HG03457 (cell line): ENCODE data around the gene GZMA.
"Not testable (repeated sequence)": the region's sequence is repeated elsewhere in the genome, so short reads cannot be mapped to it uniquely, and the experiment has no call there.

Source experiments
- ATAC-seq: cut with Tn5 transposase; IDR thresholded peaks from one replicate; pipeline ENCODE4 v1.9.1; 2021; ENCODE audit warnings: moderate number of reproducible peaks; ENCODE audit not compliant: unreplicated experiment

The GZMA gene

DNA sequence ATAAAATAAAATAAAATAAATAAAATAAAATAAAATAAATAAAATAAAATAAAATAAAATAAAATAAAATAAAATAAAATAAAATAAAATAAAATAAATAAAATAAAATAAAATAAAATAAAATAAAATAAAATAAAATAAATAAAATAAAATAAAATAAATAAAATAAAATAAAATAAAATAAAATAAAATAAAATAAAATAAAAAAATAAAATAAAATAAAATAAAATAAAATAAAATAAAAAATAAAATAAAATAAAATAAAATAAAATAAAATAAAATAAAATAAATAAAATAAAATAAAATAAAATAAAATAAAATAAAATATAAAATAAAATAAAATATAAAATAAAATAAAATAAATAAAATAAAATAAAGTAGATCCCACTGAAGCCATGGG lies 3.5 kb downstream of the GZMA start:
- ATAC-seq, result not testable (repeated sequence)

DNA sequence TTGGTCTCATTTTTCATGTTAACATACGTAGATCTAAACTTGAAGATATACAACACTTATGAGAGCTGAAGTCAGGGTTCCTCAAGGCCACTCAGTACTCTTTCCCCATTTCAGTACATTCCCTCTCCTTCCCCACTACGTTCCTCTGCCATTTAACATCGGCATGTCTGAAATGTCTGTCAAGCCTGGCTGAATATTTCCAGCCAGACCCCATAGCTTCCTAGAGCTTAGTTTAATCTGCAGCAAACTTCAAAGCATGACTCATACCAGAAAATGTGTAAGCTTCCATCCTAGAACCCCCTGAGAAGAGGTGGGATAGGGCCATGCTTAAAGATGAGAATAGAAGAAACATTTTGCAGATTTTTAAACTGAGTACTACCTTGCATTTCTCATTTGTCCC lies 6.2 kb downstream of the GZMA start:
- no peak for ATAC-seq

DNA sequence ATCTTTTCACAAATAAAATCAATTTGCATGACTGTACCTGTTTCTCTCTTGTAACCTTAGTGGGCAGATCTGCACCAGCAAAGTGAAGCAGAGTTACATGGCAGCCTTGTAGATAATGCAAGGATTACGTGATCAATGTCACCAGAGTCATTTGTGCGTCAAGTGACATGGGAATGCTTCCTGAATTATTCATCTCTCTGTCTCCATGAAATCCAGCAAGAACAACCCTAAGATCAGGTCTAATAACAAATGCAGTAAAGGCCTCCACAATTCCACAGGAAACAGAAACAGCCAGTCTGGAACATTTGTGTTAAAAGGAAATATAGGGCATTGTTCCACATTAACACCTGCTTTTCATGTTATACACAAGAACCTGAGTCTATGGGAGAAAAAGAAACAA lies 7.8 kb downstream of the GZMA start:
- ATAC-seq, result no peak

DNA sequence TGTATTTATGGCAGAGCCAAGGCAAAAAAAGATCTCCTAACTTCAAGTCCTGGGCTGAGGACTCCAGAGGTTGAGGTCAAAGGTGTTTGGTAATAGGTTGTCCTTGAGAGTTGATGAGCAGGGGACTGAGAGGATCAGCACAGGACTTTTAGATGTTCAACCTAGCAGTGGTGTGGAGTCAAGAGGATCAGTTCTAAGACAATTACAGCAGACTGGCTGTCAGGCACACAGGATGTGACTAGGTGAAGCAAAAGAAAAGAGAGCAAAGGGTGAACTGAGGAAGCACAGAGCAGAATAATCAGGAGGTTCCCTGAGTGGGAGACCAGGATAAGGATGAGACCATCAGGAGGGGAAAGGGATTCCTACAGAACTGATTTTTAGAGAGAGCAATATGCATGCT lies 10.9 kb downstream of the GZMA start:
- ATAC-seq, result no peak

DNA sequence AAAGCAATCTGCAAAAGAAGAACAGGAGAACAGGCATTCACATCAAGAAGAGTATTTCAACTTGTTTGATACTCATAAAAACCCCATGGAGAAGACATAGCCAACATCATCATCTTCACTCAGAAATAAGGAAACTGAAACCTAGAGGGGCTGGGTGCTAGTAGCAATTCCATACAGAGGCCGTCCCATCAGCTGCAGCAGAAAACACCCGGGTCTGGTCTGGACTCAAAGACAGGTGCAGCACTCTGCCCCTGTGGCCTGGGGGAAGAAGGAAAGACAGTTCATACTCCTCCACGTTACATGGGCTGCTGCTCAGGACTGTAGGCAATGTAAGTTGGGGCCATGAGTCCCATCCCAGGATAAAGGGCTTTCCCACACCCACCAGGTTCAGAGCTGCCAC lies 11.6 kb downstream of the GZMA start:
- ATAC-seq, result no peak

DNA sequence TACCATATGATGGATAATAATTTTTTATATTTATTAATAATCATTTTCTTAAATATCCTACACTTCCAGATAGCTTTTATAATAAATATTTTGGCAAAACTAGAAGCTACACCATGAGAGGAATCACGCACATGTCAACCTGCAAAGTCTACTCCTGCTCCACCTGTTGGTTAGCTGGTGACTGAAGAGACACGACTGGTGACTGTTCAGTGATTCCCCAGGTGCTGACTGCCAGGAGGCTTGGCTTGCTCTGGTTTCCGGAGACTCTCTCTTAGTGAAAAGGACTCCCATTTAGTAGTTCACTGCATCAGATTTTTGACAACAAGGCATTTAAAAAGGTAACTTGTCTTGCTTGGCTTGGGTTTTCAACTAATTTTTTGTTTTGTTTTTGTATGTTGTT lies 20.9 kb downstream of the GZMA start:
- ATAC-seq, result no peak

DNA sequence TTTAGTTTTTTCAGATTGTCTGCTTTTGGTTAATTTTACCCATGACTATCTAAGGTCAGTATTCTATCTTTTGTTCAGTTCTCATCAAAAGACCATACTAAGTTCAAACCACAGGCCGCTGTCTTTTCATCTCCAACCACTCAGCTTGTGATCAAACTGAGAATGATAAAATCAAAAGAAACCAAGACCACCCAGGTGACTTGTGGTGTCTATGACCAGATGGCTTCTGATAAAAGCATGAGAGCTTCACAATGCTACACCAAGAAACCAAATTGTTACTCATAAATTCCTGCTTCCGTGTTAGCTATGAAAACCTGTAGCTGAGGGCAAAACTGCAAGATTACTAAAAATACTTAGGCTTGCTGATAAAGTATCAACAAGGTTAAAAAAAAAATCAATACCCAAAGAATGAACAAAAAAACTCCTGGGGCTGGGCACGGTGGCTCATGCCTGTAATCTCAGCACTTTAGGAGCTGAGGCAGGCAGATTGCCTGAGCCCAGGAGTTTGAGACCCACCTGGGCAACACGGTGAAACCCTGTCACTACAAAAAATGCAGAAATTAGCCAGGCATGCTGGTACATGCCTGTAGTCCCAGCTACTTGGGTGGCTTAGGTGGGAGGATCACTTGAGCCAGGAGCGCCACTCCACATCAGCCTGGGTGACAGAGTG lies 31.7 kb downstream of the GZMA start:
- ATAC-seq, result no peak

DNA sequence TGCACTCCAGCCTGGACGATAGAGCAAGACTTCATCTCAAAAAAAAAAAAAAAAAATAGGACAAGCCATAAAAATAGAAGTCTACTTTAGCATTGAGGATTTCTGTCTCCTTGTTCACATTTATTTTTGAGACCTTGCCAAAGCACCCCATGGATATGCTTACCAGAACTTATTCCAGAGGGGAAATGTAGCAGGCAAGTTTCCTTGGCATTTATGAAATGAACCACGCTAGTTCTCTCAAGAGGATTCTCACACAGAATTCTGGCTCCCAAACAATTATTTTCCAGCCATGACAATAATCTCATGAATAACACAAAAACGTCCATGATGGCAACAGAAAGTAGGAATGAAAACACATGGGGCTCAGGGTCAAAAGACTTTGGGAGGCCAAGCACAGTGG lies 34.1 kb downstream of the GZMA start:
- ATAC-seq, result no peak

DNA sequence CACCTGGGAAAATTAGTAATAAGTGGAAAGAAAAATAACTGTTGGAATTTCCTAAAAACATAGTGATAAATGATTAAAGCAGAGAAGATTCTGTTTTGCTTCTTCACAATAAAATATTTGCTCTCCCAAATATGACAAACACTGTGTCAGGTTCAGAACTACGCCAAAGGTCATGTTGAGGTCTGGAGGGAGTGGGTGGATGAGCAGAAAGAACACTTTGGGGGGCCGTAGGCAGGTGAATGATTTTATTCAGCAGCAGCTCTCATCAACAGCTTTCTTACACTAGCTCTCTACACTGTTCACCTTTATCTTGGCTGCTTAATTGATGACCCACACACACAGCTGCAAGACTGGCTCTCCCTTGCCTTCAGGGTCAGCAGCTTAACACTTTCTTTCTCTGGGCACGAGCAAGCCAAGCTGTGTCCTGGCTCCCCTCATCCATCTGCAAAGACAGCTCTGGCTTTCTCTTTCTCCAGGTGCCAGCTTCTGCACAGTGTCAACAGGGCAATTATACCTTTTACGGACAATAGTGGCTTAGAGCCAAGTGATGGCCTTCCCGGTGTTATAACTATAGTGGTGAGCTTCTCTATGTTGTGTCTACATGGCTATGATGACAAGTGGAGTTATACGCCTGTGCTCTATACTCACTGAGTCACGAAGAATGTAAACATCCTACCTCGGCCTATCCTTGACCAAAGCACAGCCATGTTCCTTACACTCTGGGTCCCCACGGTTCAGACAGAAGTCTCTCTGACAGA lies 38.6 kb downstream of the GZMA start:
- no peak for ATAC-seq

DNA sequence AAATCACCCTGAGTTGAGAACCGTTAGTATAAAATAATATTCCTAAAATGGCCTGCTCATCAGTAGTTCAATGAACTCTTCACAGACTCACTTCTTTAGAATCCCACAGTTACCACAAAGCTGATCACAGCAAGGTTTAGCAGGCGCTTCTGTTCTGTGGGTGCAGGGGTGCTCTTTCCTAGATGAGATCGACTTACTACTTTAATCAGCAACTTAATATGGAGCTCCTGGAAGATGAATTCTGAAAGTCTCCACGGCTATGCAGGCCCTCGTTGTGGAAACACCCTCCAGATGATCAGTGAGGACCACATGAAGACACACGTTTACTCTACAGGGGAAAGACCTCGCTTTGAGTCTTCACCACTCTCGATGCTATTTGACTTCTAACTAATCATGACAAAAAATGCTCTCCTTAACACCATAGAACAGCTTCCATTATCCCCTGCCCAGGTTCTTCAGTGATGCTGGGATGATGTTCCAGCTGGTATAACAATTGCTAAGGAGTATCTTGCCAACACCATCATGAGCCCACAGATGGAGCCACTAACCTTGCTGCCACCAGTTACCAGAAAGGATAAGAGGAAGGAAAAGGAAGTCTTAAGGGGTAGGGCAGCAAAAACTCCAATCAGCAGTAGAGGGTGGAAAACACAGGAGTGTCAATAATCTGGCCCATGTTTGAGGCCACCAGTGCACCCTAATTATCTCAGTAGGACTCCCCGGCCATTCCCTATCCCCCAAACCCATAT lies 39.7 kb downstream of the GZMA start:
- no peak for ATAC-seq

DNA sequence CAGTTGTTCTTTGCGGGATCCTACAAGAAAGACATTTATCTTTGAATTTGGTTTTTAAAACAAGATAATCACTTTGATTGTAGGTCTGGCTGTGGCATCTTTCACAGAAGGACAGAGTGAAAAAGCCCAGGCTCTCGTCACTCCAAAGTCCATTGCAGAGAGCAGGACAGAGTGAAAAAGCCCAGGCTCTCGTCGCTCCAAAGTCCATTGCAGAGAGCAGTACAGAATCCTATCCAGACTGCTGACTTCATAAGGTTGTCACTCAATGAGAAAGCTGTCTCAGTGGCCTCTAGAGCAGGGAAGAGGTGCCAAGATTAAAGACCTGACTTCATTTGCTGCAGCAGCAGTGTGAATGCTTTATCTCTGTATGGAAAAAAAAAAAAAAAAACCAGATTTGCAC lies 41.2 kb downstream of the GZMA start:
- ATAC-seq, result no peak

DNA sequence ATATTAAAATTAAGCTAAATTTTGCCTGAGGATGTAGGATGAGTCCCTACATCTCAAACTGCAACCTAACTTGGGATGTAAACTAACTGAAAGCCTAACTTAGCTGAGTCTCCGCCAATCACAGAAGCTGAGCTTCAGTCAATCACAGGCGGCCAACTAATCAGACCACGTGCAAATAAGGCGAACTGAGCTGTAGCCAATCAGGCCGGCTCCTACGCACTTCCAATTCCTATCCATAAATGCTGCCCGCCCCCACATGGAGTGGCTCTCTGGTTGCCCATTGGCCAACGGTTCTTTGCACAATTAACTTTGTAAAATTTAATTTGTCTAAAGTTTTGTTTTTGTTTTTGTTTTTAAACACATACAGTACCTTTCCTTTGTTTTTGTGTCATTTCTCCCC lies 43.6 kb downstream of the GZMA start:
- ATAC-seq, result no peak

DNA sequence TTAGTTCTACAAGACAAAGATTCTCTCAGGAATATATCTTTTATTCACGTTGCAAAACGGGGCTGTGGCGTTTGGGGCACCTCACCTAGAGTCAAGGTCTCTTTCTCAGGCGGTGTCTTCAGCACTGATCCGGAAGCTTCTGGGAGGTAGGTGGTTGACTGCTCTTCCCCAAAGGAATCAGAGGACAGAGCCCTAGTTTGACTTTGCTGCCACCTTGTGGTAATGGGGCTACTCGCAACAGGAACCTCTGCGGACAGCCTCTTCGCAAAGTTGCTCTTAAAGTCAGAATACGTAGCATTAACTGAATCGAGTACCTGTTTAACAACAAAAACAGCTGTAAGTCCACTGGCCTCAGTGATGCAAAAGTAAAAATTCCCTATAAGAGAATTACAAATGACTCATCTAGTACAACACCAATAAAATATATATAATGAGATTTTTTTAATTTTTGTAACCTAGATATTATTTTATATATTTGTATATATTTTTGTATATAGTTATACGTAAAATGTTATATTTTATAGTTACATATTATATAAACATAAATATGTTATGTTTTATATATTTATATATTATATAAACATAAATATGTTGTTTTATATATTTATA lies 44.2 kb downstream of the GZMA start:
- no peak for ATAC-seq

DNA sequence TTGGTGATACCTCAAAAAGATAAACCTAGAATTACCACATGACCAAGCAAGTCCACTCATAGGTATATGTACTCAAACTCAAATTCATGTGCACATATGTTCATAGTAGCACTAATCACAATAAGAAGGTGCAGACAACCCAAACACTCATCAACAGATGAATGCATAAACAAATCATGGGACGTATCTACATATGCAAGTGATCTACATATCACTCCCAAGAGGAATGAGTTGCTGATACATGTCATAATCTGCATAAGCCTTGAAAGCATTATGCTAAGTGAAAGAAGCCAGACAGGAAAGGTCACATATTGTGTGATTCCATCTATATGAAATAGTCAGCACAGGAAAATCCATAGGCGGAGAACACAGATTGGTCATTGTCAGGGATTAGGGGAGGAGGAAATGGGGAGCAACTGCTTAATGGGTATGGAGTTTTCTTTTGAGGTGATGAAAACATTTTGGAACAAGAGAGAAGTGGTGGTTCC lies 46.9 kb downstream of the GZMA start:
- no peak for ATAC-seq

DNA sequence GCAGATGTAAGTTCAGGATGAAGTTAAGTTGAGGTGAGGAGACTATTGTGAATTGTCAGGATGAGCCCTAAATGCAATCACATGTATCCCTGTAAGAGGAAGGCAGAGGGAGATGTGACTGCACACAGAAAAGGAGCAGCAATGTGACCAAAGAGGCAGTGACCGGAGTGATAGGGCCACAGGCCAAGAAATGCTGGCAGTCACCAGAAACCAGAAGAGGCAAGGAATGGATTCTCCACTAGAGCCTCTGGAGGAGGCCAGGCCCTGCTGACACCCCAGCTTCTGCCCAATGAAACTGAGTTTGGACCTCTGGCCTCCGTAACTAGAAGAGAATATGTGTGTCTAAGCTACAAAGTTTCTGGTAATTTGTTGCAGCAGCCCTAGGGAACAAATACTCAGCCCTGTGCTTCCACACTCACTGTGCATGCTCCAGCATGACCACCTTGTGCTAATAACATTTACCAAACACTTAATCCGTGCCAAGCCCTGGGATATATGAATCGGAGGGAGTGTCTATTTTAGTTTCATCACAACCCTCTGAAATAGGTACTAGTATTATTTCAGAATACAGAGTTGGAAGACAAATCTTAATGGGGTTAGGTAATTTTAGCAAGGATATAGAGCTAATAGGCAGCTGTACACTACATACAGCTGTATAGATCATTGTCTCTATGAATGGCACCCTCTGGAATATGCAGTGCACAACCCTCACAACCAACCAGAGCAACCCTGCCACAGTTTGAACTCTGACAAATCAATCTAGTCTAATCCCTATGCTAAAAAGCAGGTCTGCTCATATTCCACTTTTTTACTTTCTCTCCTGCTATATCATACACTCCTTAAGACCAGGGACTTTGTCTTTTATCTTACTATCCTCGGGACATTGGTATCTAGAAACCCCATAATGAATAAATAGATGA lies 49.7 kb downstream of the GZMA start:
- ATAC-seq, result no peak

DNA sequence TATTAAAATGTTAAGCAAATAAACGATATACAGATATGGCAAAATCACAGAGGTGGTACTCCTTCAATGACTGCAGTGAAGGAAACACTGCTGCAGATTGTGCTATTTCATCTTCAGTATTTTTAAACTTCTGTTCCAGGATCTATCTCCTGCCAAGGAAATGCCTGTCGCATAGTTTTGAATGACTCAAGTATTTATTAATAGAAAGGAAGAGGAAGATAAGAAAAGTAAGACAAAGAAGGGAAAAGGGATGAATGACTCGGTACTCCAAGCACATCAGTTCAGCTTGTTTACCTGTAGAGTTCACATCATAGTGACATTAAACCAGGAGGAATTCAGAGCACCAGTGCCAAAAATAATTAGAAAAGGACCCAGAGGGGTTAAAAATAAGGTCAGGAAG lies 52.4 kb downstream of the GZMA start:
- no peak for ATAC-seq
